NT2/D1 (cell line): ENCODE data around the gene SOX11.

Source experiments
- DNase-seq: peaks from one replicate; pipeline ENCODE4 v3.0.0-alpha.2; 2011; ENCODE audit warnings: low read depth, low spot score
- H3K27me3 ChIP-seq: 2 replicates; pipeline ENCODE4 v1.6.0; 2011; ENCODE audit warnings: mild to moderate bottlenecking; ENCODE audit not compliant: insufficient read length, insufficient read depth
- H3K36me3 ChIP-seq: 2 replicates; pipeline ENCODE4 v1.6.1; 2011; ENCODE audit warnings: mild to moderate bottlenecking, low read length, mixed read lengths; ENCODE audit not compliant: insufficient read depth, insufficient read length
- H3K4me1 ChIP-seq: 2 replicates; pipeline ENCODE4 v1.5.1; 2011; ENCODE audit not compliant: insufficient read depth, insufficient read length
- H3K4me3 ChIP-seq: 2 replicates; pipeline ENCODE4 v1.5.1; 2011; ENCODE audit warnings: low read depth; ENCODE audit not compliant: insufficient read length
- H3K9ac ChIP-seq: 2 replicates; pipeline ENCODE4 v1.6.0; 2011; ENCODE audit warnings: low read depth; ENCODE audit not compliant: insufficient read length
- H3K9me3 ChIP-seq: 2 replicates; pipeline ENCODE4 v1.5.1; 2011; ENCODE audit warnings: mild to moderate bottlenecking, low read length; ENCODE audit not compliant: insufficient read depth
- SUZ12 ChIP-seq: IDR thresholded peaks from 2 replicates; pipeline ENCODE4 v1.6.1; 2011; ENCODE audit not compliant: insufficient read length, insufficient read depth; ENCODE audit errors: extremely low read depth
- YY1 ChIP-seq: IDR thresholded peaks from 2 replicates; pipeline ENCODE4 v1.6.1; 2011; ENCODE audit not compliant: insufficient read length, insufficient read depth
- ZNF274 ChIP-seq: IDR thresholded peaks from 2 replicates; pipeline ENCODE4 v1.6.1; 2011; ENCODE audit warnings: mild to moderate bottlenecking, low read depth, low read length

The SOX11 gene

DNA sequence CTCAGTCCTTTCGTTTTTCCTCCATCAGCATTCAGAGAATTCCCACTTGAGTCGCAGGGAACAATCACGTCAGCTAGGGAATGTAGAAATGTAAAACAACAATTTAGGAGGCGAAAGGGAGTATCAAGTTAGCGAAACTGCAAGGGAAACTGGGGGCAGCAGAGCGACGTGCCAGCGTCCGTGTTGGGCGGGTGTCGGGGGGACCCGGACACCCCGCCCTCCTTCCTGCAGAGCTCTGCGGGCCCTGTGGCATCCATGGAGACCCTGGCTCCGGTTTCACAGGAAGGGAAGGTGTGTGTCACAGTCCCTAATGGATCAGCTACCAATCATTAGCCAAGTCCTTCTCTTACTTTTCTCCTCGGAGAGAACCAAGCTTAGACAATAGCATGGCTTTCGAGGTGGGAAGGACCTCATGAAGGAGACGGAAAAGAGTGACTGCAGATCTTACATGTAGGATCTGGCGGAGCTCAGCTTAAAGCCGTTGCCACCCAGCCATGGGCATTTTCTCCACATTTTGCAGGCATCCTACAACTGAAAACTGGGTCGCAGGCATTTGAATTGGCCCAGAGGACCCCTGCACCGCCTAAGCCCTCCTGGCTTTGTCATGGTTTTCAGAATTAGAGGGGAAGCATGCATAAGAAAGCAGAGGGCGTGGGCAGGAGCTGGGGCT is 33.7 kb downstream of the SOX11 start:
- Histone ChIP-seq H3K4me3 (peak overlapping the region; percentile 31), H3K9ac (no peak overlapping the region)
- peak; percentile 98 for DNase-seq

DNA sequence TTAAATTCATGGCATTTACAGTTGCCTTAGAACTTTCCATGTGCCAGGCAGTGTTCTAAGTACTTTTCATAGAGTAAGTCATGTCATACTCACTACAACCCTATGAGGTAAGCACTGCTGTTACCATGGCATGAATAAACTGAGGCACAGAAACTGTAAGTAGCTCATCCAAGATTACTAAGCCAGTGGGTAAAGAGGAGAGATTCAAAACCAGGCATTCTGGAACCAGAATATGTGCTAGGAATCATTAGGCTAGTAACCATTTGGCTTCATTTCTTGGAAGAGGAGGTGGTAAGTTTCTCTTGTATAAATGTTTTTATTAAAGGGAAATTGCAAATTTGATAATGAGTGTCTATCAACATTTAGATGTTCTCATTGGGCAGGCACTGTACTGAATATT is 35.1 kb downstream of the SOX11 start:
- H3K9me3 ChIP-seq = no peaks in the 10 kb centered on the region
- no peaks in the 10 kb centered on the region for H3K4me1 ChIP-seq
- H3K4me3 ChIP-seq = no peak overlapping the region
- TF ChIP-seq YY1 (no peak), ZNF274 (no peak), SUZ12 (no peak)
- no peak for DNase-seq
- H3K36me3 ChIP-seq = no peaks in the 10 kb centered on the region
- no peaks in the 10 kb centered on the region for H3K27me3 ChIP-seq
- no peak overlapping the region for H3K9ac ChIP-seq

More for the DNA sequence above, 33.7 kb downstream of the SOX11 start:
- TF ChIP-seq SUZ12 (no peak), YY1 (no peak), ZNF274 (no peak)
- Histone ChIP-seq H3K36me3 (no peaks in the 10 kb centered on the region), H3K9me3 (no peaks in the 10 kb centered on the region), H3K27me3 (no peaks in the 10 kb centered on the region), H3K4me1 (no peaks in the 10 kb centered on the region)

DNA sequence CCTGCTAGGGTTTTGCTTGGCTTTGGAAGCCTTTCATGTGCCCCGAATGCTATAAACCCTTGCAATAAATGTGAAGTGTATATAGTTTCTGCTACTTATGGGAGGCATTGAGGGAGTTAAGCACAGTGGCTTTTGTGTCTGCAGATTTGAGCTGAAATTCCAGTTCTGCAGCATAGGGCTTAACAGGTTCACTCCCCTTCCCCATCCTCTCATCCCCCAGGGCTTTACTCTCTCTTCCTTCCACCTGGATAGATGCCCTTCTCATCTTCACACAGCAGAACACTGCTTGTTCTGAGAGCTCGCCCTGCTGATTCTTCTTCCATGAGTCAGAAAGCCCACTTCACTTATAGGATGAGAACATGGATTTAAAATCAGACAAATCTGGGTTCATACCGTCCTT is 37.2 kb downstream of the SOX11 start:
- TF ChIP-seq YY1 = no peak
- TF ChIP-seq SUZ12 = no peak
- TF ChIP-seq ZNF274 = no peak
- Histone ChIP-seq H3K9me3 (no peaks in the 10 kb centered on the region), H3K36me3 (no peaks in the 10 kb centered on the region), H3K9ac (no peak overlapping the region), H3K4me3 (no peak overlapping the region), H3K4me1 (no peaks in the 10 kb centered on the region), H3K27me3 (no peaks in the 10 kb centered on the region)
- no peak for DNase-seq

DNA sequence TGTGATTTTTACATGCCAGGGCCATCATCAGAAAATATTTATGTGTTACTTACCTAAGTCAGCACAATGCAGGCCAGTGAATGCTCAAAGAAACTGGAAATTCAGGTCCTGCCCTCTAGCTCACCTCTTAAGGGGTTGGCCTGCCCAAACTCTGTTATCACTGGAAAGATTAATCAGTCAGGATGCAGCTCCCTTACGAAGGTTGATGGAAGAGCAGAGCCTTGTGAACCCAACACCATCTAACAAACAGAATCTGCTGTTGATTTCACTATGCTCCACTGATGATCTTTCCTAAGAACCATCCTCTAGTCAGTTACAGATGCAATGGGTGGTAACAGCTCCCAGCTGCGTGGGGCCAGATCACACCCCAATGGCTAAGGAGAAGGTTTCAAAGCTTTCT is 38.2 kb downstream of the SOX11 start:
- H3K9me3 ChIP-seq = no peaks in the 10 kb centered on the region
- no peaks in the 10 kb centered on the region for H3K27me3 ChIP-seq
- no peak for TF ChIP-seq YY1
- TF ChIP-seq ZNF274 = no peak
- no peak for TF ChIP-seq SUZ12
- no peak overlapping the region for H3K4me3 ChIP-seq
- H3K4me1 ChIP-seq = no peaks in the 10 kb centered on the region
- no peak for DNase-seq
- no peak overlapping the region for H3K9ac ChIP-seq
- H3K36me3 ChIP-seq = no peaks in the 10 kb centered on the region

DNA sequence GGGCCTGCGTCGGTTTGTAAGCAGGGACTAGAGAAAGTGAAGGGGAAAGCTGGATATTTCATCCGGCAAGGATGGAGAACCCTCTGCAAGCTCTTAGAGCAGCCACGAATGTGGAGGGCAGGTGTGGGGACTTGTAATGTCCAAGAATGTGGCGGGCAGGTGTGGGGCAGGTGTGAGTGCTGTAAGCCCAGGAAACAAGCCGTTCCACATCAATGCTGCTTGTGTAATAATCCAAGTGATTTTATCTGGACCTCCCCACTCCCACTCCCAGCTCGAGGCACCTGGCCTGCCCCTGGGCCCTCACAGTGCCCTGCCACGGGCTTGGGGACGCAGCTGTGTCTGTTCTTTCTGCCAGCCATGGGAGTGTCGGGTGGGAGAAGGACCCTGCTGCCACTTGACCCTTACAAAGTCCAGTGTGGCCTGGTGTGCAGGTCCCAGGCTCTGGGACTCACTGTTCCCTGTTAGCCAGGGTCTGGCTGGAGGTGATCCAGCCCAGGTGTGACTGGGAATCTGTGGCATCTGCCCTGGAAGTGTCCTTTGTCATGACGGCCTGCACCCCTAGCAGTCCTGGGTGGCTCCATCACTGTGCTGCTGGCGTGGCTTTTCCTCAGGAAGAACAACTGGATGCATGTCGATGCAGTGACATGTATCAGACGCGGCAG is 42.8 kb downstream of the SOX11 start:
- no peaks in the 10 kb centered on the region for H3K27me3 ChIP-seq
- no peaks in the 10 kb centered on the region for H3K9me3 ChIP-seq
- H3K9ac ChIP-seq = no peak overlapping the region
- no peak for TF ChIP-seq SUZ12
- no peak for TF ChIP-seq YY1
- TF ChIP-seq ZNF274 = no peak
- H3K4me1 ChIP-seq = no peaks in the 10 kb centered on the region
- no peak overlapping the region for H3K4me3 ChIP-seq
- no peak for DNase-seq
- no peaks in the 10 kb centered on the region for H3K36me3 ChIP-seq

DNA sequence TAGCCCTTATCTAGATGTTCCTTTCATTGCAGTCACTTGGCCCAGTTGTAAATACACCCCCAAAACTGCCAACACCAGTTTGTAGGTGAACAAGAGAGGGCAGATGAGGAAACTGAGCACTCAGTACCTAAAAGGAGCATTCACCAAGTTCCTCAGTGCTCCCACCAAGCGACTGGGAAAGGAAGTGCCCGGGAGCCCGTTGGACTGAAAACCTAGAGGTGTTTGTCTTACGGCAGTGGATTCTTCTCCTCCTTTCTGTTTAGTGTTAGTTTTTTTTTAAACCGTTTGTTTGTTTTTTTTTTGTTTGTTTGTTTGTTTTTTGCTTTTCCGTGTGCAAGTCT is 43.3 kb downstream of the SOX11 start:
- Histone ChIP-seq H3K27me3 (no peaks in the 10 kb centered on the region), H3K9me3 (no peaks in the 10 kb centered on the region), H3K4me3 (no peak overlapping the region), H3K9ac (no peak overlapping the region), H3K36me3 (no peaks in the 10 kb centered on the region), H3K4me1 (no peaks in the 10 kb centered on the region)
- no peak for TF ChIP-seq ZNF274
- no peak for DNase-seq

DNA sequence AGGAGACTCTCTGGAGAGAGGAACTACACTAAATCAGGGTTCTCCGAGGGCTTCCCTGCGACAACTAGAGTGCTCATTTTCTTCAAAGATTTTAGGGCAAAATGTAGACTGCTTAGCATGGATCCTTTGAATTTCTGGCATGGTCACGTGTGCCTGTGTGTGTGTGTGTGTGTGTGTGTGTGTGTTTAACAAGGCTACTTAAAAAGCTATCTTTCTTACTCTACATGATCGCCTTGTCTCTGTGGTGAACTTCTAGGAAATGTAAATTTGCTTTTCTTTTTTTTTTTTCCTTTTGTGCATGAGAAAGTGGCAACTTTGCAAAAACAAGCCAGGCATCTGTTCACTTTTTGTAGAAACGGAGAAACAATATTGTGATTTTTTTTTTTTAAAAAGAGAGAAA is 43.9 kb downstream of the SOX11 start:
- no peak overlapping the region for H3K9ac ChIP-seq

More for the DNA sequence above, 43.9 kb downstream of the SOX11 start:
- H3K9me3 ChIP-seq = no peaks in the 10 kb centered on the region
- H3K36me3 ChIP-seq = no peaks in the 10 kb centered on the region
- no peaks in the 10 kb centered on the region for H3K27me3 ChIP-seq
- TF ChIP-seq ZNF274 = no peak
- TF ChIP-seq SUZ12 = no peak
- TF ChIP-seq YY1 = no peak
- H3K4me3 ChIP-seq = no peak overlapping the region
- DNase-seq = no peak
- H3K4me1 ChIP-seq = no peaks in the 10 kb centered on the region
